ENCODE data around the gene P3H4. TPM values are rescaled to one million over a fixed set of nuclear protein-coding genes. Genes with fewer than 3 reads are reported as not detected.

Gene P3H4
- total RNA-seq, 1 donor from 2014 or later = 30.4 TPM

DNA sequence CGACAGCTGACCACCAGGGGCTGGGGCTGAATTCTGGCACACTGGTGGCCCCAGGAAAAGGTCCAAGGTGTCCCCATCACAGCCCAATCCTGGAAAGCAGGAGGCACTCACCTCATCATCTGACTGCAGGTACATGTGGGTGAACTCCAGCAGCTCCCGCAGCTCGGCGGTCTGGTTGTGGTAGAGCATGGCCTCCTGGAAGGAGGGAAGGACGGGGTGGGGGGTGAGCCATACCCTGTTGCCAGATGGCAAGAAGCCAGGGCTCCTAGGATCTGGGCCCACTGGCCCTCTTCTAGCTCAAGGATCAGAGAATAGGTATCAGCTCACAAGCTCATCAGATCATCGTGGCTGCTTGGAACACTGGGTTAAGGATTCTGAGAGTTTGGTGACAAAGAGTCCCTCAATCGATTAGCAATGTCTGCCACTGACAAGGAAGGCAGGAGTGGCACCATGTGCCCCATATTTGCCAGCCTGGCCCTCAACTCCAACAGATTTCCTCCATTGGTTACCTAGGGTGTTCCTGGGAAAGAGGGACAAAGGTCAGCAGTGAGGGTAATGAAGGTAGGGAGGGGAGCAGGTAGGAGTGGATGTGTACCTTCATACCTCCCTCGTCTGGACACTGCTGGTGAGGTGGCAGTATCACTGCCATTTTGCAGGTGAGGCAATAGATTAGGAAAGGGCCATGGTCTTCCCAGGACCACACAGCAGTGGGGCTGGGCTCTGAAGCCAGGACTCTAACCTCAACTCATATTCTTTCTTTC, 4.9 kb downstream of the P3H4 start:
- peaks cover 10% of the 10 kb centered on the region for H3K4me1 Mint-ChIP-seq (ENCODE audit: low read depth)
- no peak overlapping the region for H3K4me3 Mint-ChIP-seq (ENCODE audit: low read depth)
- H3K27ac Mint-ChIP-seq = no peak overlapping the region
- TF ChIP-seq, protein P1, sequence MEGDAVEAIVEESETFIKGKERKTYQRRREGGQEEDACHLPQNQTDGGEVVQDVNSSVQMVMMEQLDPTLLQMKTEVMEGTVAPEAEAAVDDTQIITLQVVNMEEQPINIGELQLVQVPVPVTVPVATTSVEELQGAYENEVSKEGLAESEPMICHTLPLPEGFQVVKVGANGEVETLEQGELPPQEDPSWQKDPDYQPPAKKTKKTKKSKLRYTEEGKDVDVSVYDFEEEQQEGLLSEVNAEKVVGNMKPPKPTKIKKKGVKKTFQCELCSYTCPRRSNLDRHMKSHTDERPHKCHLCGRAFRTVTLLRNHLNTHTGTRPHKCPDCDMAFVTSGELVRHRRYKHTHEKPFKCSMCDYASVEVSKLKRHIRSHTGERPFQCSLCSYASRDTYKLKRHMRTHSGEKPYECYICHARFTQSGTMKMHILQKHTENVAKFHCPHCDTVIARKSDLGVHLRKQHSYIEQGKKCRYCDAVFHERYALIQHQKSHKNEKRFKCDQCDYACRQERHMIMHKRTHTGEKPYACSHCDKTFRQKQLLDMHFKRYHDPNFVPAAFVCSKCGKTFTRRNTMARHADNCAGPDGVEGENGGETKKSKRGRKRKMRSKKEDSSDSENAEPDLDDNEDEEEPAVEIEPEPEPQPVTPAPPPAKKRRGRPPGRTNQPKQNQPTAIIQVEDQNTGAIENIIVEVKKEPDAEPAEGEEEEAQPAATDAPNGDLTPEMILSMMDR (IDR thresholded peaks at IDR 0.05; ENCODE audit: unreplicated experiment) = no peak
- H3K9me3 Mint-ChIP-seq (ENCODE audit: low read depth) = no peaks in the 10 kb centered on the region
- H3K27me3 Mint-ChIP-seq = no peaks in the 10 kb centered on the region
- H3K36me3 Mint-ChIP-seq (ENCODE audit: insufficient read depth) = peaks cover 5% of the 10 kb centered on the region
- no peak for DNase-seq (ENCODE audit: low spot score, unreplicated experiment)

- H3K4me3 Mint-ChIP-seq (ENCODE audit: low read depth) = no peak overlapping the region
- no peaks in the 10 kb centered on the region for H3K9me3 Mint-ChIP-seq (ENCODE audit: low read depth)
- no peaks in the 10 kb centered on the region for H3K27me3 Mint-ChIP-seq
- DNase-seq (ENCODE audit: low spot score, unreplicated experiment) = no peak
- H3K36me3 Mint-ChIP-seq (ENCODE audit: insufficient read depth) = peaks cover 3% of the 10 kb centered on the region
- no peak overlapping the region for H3K27ac Mint-ChIP-seq
- TF ChIP-seq, protein P1 (IDR thresholded peaks at IDR 0.05; ENCODE audit: unreplicated experiment) = no peak
- peaks cover 10% of the 10 kb centered on the region for H3K4me1 Mint-ChIP-seq (ENCODE audit: low read depth)
Measured at GRCh38 chr17:41803049-41804020, 8.4 kb downstream of the P3H4 start.

DNA sequence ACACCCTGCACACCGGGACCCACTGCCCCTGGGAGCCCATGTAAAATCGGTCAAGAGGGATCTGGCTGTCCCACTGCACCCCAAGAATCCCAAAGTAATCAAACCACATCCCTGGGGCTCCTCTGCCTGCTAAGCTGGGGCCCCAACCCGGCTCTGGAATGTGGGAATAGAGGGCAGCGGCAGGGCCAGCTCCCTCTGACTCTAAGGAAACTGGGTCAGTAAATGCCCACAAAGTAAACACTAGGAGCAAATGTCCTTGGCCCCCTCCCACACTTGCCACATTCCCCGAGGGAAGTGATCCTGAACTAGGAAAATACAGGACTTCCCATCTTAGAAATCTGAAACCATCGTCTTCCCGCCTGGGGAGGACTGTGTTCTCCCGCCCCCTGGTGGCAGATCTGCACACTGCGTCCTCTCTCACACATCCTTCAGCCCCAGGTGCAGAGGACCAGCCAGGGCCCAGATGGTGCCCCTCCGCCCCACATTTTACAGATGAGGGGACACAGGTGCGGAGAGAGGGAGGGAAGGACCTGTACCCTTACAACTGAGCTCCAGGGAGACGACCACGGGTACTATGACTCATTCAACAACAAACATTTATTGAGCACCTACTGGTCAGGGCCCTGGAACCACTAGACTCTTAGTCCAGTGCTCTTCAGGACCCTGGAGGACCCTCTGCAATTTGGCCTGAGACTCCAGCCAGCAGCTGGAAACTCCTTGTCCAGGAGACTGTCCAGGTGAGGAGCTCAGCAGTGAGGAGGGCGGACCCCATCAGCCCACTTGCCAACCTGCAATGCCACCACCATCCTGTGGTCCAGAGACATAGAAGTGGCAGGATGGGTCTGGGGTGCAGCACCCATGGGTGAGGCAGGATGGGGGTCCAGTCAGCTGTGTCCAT, 10.1 kb downstream of the P3H4 start:
- peaks cover 3% of the 10 kb centered on the region for H3K36me3 Mint-ChIP-seq (ENCODE audit: insufficient read depth)
- no peaks in the 10 kb centered on the region for H3K27me3 Mint-ChIP-seq
- TF ChIP-seq, protein P1 (IDR thresholded peaks at IDR 0.05; ENCODE audit: unreplicated experiment) = peak; percentile 97
- H3K27ac Mint-ChIP-seq = peak overlapping the region; percentile 83
- peak overlapping the region; percentile 17 for H3K4me3 Mint-ChIP-seq (ENCODE audit: low read depth)
- no peaks in the 10 kb centered on the region for H3K9me3 Mint-ChIP-seq (ENCODE audit: low read depth)
- peak; percentile 78 for DNase-seq (ENCODE audit: low spot score, unreplicated experiment)
- H3K4me1 Mint-ChIP-seq (ENCODE audit: low read depth) = peaks cover 10% of the 10 kb centered on the region

GRCh38 chr17:41800601-41801373, 11.0 kb downstream of the P3H4 start:
- Mint-ChIP-seq H3K27ac (peak overlapping the region; percentile 92), H3K4me3 (ENCODE audit: low read depth) (no peak overlapping the region), H3K4me1 (ENCODE audit: low read depth) (peaks cover 10% of the 10 kb centered on the region), H3K27me3 (no peaks in the 10 kb centered on the region), H3K36me3 (ENCODE audit: insufficient read depth) (peaks cover 3% of the 10 kb centered on the region), H3K9me3 (ENCODE audit: low read depth) (no peaks in the 10 kb centered on the region)
- TF ChIP-seq, protein P1 (IDR thresholded peaks at IDR 0.05; ENCODE audit: unreplicated experiment) = no peak
- peak; percentile 47 for DNase-seq (ENCODE audit: low spot score, unreplicated experiment)

Measured in progenitor cell of endocrine pancreas (in vitro differentiated cells).